HL-60/S4 (cell line): ENCODE data around the gene CMIP.

Experiments used
- in situ Hi-C: fragments of 300-500 bp; cut with MboI; formaldehyde crosslinking; loops from 2 replicates; pipeline ENCODE4 v1.14.3; 2022; ENCODE audit warnings: low sequenced_read_pairs

The CMIP gene

GRCh38 chr16:81492965-81493754, 48.6 kb downstream of the CMIP start:
- in situ Hi-C loops, result no loop called here

DNA sequence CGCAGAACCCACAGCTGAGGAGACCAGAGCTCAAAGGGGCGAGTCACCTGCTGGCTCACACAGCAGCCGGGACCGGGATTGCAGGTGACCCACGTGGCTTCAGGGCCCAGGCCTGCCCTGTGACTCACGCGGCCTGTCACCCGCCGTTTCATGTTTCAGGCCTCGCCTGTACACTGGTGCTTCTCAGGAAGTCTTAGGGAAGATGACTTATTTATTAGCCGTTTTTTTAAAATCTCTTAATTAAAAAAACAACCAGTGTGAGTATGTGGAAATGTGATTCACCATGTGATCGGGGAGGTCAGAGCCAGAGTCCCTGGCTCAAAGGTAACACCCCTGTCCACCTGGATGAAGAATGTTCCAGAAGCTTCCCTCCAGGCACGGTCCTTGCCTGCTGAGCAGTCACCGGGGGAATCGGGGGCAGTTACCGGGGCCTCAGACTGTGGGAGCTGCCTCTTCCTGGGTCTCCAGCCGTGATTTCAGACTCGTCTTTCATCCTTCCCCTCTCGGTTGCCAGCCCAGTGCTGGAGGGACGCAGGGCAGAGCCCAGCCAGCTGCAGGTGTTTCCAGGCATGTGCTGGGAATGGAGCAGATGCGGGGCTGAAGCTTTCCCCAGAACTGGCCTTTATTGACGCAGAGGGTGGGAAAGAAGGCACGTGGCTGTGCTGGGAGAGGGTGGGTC, 49.3 kb downstream of the CMIP start:
- in situ Hi-C loops, result no loop called here

- in situ Hi-C loops, result no loop called here
Measured at GRCh38 chr16:81494434-81494806, 49.8 kb downstream of the CMIP start.

- in situ Hi-C loops, result no loop called here
Measured at GRCh38 chr16:81494888-81495287, 50.3 kb downstream of the CMIP start.

GRCh38 chr16:81495321-81496234, 51.0 kb downstream of the CMIP start:
- in situ Hi-C loops, result no loop called here

DNA sequence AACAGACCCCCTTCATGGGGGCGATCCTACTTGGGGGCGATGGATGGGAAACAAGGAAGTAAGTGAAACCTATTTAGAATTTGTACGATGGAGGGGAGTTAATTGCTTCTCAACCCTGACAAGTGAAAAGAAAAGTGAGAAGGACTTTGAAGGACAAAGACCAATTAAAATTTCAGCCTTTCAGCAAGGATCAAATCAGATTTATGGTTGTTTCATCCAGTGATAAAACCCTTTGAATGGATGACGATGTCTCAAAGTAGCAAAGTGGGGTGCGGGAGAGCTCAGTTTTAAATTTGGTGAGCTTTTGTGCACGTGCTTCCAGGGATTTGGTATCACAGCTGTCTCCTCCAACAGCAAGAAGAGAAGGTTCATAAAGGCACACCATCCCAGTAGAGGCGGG, 51.7 kb downstream of the CMIP start:
- in situ Hi-C loops, result no loop called here

DNA sequence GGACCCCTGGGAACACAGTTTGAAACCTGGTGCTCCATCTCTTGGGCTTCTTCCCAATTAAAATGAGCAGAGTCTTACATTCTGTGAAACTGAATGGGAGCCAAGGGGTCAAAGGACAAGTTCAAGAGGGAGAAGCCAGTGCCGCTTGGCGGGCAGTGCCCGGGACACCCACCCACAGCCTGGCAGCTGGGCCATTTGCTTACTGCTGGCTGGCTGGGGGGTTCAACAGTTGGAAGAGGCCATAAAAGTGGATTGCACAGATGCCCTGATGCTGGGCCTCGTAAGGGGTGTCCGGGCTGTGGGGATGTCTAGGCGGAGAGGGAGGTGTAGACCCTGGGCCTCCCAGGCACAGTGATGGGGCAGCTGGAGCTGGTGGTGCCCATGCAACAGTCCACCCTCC, 52.1 kb downstream of the CMIP start:
- in situ Hi-C loops, result no loop called here

DNA sequence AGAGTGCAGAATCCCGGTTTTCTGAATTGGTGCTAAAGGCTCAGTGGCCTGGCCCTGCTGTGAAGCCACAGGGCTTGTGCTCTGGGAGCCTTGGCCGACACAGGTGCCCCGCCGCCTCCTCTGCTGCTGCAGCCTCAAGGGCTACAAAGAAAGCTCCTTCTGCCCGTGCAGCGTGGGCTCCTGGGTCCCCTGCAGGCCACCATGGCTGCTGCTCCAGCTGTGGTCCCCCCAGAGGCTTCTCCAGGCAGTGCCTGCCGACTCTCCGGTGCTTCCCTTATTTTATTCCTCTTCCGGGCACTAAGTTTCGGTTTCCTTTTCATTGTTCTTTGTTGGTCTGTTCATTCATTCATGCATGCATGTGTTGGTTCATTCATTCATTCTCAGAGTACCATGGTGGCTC, 53.1 kb downstream of the CMIP start:
- in situ Hi-C loops, result no loop called here

DNA sequence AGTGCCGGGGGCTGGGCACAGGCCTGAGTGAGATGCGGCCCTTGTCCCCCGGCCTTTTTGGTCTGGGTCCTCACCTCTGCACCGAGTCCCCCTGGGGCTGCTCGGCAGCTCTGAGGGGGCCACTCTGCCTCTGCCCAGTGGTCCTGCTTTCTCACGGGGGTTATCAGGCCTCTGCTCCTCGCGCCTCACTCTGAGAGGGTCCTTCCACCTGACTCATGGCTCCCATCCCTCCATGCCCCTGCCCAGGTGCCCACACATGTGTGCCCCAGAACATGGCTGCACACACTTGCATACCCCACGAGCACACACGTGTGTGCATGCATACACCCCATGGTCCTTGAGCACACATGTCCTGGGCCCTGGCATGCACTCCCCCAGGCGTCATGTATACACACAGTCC, 53.7 kb downstream of the CMIP start:
- in situ Hi-C loops, result no loop called here

- in situ Hi-C loops, result no loop called here
Measured at GRCh38 chr16:81499576-81500380, 55.2 kb downstream of the CMIP start.

- in situ Hi-C loops, result no loop called here
Measured at GRCh38 chr16:81500833-81501521, 56.4 kb downstream of the CMIP start.

DNA sequence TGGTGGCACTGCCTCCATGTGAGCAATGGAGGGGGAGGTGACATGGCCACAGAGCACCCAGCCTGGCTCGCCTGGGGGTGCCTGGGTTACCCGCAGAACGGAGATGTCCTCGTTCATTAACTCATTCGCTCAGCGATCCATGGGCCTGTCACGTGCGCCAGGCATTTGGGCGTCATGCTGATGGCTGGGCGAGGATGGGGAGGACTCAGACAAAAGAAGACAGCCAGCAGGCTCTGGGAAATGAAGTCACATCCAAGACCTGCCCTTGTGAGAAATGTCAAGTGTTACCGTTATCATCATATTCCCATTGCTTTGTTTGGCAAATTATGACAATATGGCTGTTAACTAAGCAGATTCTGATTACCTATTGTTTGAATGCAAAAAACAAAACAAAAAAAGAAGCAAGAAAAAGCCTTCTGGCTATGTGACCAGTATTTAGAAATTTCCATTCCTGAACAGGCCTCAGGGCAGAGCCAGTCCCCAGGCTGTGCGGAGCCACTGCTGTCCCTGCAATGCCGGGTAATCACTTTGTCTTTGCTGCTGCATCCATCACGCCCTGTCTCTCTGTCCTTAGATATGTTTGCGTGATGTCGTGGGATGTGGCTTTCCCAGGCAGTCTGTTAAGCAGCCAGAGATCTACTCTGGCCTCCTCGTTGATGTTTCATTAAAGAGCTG, 57.9 kb downstream of the CMIP start:
- in situ Hi-C loops, result no loop called here

DNA sequence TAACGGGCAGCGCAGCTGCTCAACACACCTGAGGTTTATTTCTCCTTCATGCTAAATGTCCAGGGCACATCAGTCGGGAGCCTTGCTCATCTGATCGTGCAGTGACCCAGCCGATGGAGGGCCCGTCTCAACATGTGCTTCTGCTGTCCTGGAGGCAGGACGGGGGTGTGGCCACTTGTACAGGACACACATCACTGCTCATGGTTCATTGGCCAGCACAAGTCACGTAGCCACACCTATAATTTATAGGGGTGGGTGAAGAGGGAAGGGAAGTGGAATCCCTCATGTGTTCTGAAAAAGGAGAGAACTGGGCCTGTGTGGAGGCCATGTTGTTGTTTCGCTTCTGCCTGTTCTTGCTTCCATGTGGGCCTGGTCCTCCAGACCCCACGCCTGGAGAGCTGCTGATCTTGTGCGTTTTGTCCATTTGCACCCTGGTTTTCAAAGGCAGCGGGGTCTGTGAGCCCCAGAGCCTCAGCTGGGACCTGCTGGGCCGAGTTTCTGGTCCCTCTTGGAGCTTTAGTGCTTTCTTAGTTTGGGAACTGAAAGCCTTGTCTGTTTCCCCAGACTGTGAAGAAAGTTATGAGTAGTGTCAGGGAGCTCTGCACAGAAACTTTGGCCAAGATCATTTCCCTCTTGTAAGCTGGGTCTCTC, 60.5 kb downstream of the CMIP start:
- in situ Hi-C loops, result no loop called here

- in situ Hi-C loops, result no loop called here
Measured at GRCh38 chr16:81509404-81509803, 64.8 kb downstream of the CMIP start.

- in situ Hi-C loops, result no loop called here
Measured at GRCh38 chr16:81510016-81510415, 65.4 kb downstream of the CMIP start.

GRCh38 chr16:81511371-81511770, 66.8 kb downstream of the CMIP start:
- in situ Hi-C loops, result no loop called here

DNA sequence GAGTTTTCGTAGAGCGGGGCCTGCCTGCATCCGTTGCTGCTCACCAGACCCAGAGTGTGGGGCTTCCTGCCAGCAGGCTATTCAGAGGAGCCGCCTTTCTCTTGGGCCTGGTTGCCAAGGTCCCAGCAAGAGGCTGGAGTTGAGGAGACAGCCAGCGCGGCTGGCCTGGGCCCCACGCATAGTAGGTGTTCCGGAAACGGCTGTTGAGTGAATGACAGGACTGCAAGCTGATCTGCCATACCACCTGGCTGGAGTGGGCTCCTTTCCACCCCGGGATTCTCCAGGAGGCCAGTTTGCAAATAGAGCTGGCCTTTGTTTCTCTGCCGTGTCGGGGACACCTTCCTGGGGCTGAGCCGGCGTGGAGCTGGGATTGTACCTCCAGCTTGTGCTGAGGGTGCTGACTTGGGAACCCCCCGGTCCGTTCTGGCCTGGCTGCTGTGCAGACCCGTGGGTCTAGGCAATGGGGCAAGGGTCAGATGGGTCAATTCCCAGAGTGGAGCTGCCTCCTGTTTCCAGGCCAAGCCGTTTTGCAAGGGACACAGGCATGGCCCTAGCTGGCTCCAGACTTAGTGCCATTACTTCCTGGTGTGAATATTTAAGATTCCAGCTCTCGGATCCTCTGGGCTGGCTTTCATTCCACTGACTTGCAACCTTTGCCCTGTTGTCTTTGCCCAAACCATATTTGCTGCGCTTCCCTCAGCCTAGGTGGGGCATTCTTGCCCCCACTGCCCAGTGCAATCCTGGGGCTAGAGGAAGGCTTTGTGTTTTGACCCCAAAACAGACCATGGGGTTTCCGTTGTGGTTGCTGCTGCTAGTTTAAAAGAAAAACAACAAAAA, 68.8 kb downstream of the CMIP start:
- in situ Hi-C loops, result no loop called here

- in situ Hi-C loops, result no loop called here
Measured at GRCh38 chr16:81514041-81514559, 69.5 kb downstream of the CMIP start.
